Pancreas (tissue), 10 donors: ENCODE measurements around the gene ZFR2. TPM values are rescaled to one million over a fixed set of nuclear protein-coding genes. Genes with fewer than 3 reads are reported as not detected.

ENCODE experiments used
- ATAC-seq, 4 donors: fragments of 200-7000 bp; cut with Tn5 transposase; one replicate each; pipeline versions ENCODE4 v1.8.0 to v1.9.1; 2020; ENCODE audit warnings: mild to moderate bottlenecking in 4 of 4, moderate library complexity in 4 of 4
- DNase-seq, 6 donors: peaks; one replicate each; pipeline ENCODE4 v3.0.0-alpha.2; 2020
- FAIRE-seq: peaks from 2 replicates; lab custom pipeline; 2012; peaks lifted over from hg19 to GRCh38; lab: Jason Lieb, UNC
- H3K27ac ChIP-seq, 4 donors: fragments of 200-600 bp; sonication (generic); 1 replicate in 3 of 4; 2 replicates in 1 of 4; pipeline versions ENCODE4 v1.5.0 to v1.8.0; 2020
- H3K27me3 ChIP-seq, 4 donors: fragments of 200-600 bp; one replicate each; pipeline ENCODE4 v1.8.0; 2021
- H3K36me3 ChIP-seq, 3 donors: fragments of 200-600 bp; sonication (generic) in 1 of 3; one replicate each; pipeline versions ENCODE4 v1.5.0 to v1.8.0; 2020 to 2021
- H3K4me1 ChIP-seq, 3 donors: fragments of 200-600 bp; one replicate each; pipeline ENCODE4 v1.8.0; 2021
- H3K4me3 ChIP-seq, 4 donors: fragments of 200-600 bp; sonication (generic) in 2 of 4; one replicate each; pipeline versions ENCODE4 v1.5.0 to v1.8.0; 2020 to 2021
- H3K9me3 ChIP-seq, 4 donors: fragments of 200-600 bp; one replicate each; pipeline ENCODE4 v1.8.0; 2021
- CTCF ChIP-seq, 4 donors: fragments of 200-600 bp; sonication (generic) in 3 of 4; IDR thresholded peaks; one replicate each; pipeline versions ENCODE4 v1.5.0 to v1.8.0; 2021; ENCODE audit warnings: antibody characterized with exemption in 4 of 4
- WGBS, 2 donors: extraction: QIAGEN DNeasy Blood & Tissue Kit; methylation state at CpG; one replicate each; pipeline ENCODE4 v1.1.7; 2013; 5-methylcytosine and 5-hydroxymethylcytosine counted together
- intact Hi-C, 3 donors: fragments of 100-400 bp; cut with DNase I; formaldehyde crosslinking; loops; one replicate each; pipeline versions ENCODE4 v1.11.1 to v1.14.2; 2022
- polyA plus RNA-seq, 2 donors: library from polyadenylated mRNA; stranded (reverse); fragments of 200-250 nt; gene quantifications; one replicate each; pipeline ENCODE4 v1.2.3, GENCODE V29; 2013
- total RNA-seq, 6 donors: library from RNA; stranded (reverse); fragmentation: NEBNext Ultra II Directional in 4 of 6; extraction: Animal tissue kit (Norgen Biotek cat#: 25700) in 4 of 6; gene quantifications; one replicate each; pipeline versions ENCODE4 v1.2.1 to v1.2.4, GENCODE V29; 2021 to 2023
- donor health status: healthy with polysubstance abuse.
- donor health status: DM: no; HTN: no; CAD: no; lungs with moderate emphysema.
- donor health status: DM: no; HTN: no; CAD: no.
- donor health status: control.
- donor health status: control.
- donor health status: Bipolar disorder and iron deficiency.
- donor health status: DM: yes; HTN: yes; CAD: no.
- donor health status: DM: no; HTN: no; CAD: no.
- donor health status: DM: no; HTN: no; CAD: no.
- donor health status: DM: yes; HTN: yes; CAD: no.

The ZFR2 gene
- total and polyA plus RNA-seq, 8 donors, result 0.06 to 3.1 (median 0.34) TPM; not detected in 2

- WGBS, 2 donors, result 79 to 85% methylated on average over 37 of the region's 37 CpGs
- peaks cover 0 to 4% (median 0%) of the 10 kb centered on the region in 4 donors for H3K9me3 ChIP-seq
- no peak for DNase-seq
- intact Hi-C loops, result no loop called here
- FAIRE-seq, result no peak
- H3K27me3 ChIP-seq, result no peaks in the 10 kb centered on the region
- no peaks in the 10 kb centered on the region for H3K4me1 ChIP-seq
- no peak overlapping the region for H3K4me3 ChIP-seq
- ATAC-seq, result no peak
- no peak for TF ChIP-seq CTCF (IDR thresholded peaks at IDR 0.05)
- no peaks in the 10 kb centered on the region for H3K36me3 ChIP-seq
- H3K27ac ChIP-seq, result no peak overlapping the region
These were observed 90.6 kb downstream of the ZFR2 start for GRCh38 chr19:3778104-3778867.

DNA sequence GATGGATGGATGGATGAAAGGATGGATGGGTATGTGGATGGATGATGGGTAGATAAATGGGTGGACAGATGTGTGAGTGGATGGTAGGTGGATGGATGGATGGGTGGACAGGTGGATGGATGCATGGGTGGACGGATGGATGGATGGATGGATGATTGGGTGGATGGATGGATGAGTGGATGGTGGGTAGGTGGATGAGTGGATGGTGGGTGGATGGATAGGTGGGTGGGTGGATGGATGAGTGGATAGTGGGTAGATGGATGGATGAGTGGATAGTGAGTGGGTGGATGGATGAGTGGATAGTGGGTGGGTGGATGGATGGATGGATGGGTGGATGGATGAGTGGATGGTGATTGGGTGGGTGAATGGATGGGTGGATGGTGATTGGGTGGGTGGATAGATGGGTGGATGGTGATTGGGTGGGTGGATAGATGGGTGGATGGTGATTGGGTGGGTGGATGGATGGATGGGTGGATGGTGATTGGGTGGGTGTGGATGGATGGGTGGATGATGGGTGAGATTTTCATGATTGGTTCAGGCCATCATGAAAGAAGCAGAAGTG, 92.3 kb downstream of the ZFR2 start:
- DNase-seq (no peak), FAIRE-seq (no peak), ATAC-seq (no peak)
- H3K27ac ChIP-seq, result no peak overlapping the region
- H3K27me3 ChIP-seq, result no peaks in the 10 kb centered on the region
- intact Hi-C loops, result no loop called here
- no peak for TF ChIP-seq CTCF (IDR thresholded peaks at IDR 0.05)
- H3K9me3 ChIP-seq, result peaks cover 0 to 2% (median 0%) of the 10 kb centered on the region in 4 donors
- H3K36me3 ChIP-seq, result no peaks in the 10 kb centered on the region
- no peak overlapping the region for H3K4me3 ChIP-seq
- no peaks in the 10 kb centered on the region for H3K4me1 ChIP-seq
- 78 to 79% methylated on average over 1 of the region's 1 CpG for WGBS, 2 donors

- 86 to 92% methylated on average over 5 of the region's 5 CpGs for WGBS, 2 donors
- intact Hi-C loops, result no loop called here
- no peaks in the 10 kb centered on the region for H3K27me3 ChIP-seq
- DNase-seq (no peak), FAIRE-seq (no peak), ATAC-seq (no peak)
- H3K36me3 ChIP-seq, result no peaks in the 10 kb centered on the region
- H3K9me3 ChIP-seq, result no peaks in the 10 kb centered on the region
- H3K4me1 ChIP-seq, result no peaks in the 10 kb centered on the region
- no peak overlapping the region for H3K27ac ChIP-seq
- no peak overlapping the region for H3K4me3 ChIP-seq
- TF ChIP-seq CTCF (IDR thresholded peaks at IDR 0.05), result no peak
These were observed 93.0 kb downstream of the ZFR2 start for GRCh38 chr19:3775831-3776230.

GRCh38 chr19:3775374-3775711, 93.5 kb downstream of the ZFR2 start:
- H3K4me1 ChIP-seq, result no peaks in the 10 kb centered on the region
- no peak for FAIRE-seq
- H3K9me3 ChIP-seq, result no peaks in the 10 kb centered on the region
- intact Hi-C loops, result no loop called here
- no peaks in the 10 kb centered on the region for H3K36me3 ChIP-seq
- no peak for TF ChIP-seq CTCF (IDR thresholded peaks at IDR 0.05)
- no peak overlapping the region for H3K27ac ChIP-seq
- DNase-seq, result no peak
- no peaks in the 10 kb centered on the region for H3K27me3 ChIP-seq
- H3K4me3 ChIP-seq, result no peak overlapping the region
- 51 to 74% methylated on average over 2 of the region's 2 CpGs for WGBS, 2 donors
- no peak for ATAC-seq
